Colon (tissue), 2 donors: ENCODE results near the gene NFIX.

ENCODE experiments used
- FAIRE-seq: peaks from 2 replicates; lab custom pipeline; 2012; peaks lifted over from hg19 to GRCh38; lab: Jason Lieb, UNC
- donor health status: control.
- donor health status: control.

Gene NFIX

DNA sequence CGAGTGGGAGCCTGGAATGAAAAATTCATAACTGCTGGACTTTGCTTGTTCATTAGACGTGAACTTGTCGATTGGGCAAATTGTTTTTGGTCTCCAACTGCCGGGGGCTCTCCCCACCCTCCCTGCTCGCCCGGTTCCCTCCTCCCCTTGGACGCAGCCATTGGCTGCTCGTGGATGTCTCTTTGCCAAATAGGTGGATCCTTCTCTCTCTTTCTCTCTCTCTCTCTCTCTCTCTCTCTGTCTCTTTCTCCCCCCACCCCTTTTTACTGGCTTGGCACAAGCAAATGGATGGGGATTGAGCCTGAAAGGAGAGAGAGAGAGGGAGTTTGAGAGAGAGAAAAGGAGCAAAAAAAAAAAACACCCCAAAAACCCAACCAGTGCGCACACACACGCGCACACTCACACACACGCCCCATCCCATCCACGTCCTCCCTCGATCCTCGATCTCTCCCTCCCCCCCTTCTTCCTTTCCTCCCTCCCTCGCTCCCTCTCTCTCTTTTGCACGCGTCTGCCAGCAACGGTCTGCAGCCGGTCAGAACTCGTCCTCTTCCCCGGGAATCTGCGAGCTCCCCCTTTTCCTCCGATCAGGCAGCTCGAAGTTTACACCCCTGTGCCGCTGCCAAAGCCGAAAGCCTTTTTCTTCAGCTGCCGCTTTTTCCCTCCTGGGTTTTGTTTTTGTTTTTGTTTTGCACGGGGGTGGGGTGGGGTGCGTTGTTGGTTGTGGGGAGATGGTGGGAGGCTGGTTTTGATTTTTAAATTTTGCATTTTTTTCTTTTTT lies 27.8 kb downstream of the NFIX start:
- FAIRE-seq: no peak

DNA sequence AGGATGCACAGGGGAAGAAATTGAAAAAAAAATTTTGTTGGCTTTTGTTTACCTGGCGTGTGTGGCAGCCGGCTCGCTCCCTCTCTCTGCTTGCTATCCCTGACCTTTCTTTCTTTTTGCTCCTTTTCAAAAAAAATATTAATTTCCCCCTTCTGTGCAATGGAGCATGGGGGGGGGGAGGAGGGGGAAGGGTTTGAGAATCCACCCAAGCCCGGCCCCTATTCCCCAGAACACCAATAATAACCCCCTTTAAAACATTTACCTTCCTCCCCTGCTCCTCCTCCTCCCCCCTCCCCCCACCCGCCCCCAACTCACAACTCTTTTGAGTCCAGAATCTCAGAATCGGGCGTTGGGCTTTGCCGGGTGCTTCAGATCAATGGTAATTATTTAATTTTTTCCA lies 28.4 kb downstream of the NFIX start:
- FAIRE-seq: no peak

DNA sequence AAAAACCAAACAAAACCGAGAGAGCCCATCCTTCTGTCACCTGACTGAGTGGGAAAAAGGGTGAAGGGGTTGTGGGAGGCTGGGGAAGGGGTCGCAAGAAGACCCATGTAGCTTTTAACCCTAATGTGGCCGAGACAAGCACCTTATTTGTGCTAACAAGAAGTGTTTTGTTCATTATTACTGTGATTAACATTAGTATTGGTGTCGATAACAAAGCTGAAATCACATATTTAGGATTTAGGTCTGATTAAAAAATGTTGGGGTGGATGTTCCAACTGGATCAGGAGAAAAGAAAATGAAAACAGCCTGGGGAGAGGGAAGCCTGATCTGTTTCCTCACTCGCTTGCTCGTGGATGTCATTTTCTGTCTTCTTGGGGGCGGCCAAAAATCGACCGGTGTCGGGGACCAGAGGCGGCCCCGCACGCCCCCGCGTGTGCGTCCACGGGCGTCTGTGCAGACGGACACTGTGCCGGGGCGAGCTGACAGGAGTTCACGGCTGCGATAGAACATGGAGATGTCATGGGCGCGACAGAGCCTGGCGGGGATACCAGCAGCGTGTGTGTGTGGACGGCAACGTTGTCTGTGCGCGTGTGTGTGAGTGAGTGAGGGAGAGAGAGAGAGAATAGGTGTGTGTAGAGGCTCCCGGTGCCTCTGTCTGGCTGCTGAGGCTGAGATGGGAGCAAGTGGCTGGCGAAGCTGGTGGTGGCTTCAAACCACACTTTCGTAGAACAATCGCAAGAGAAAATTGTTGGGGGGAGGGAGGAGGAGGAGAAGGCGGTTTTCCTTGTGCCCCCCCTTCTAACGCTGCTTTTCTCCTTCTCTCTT lies 29.1 kb downstream of the NFIX start:
- no peak for FAIRE-seq

DNA sequence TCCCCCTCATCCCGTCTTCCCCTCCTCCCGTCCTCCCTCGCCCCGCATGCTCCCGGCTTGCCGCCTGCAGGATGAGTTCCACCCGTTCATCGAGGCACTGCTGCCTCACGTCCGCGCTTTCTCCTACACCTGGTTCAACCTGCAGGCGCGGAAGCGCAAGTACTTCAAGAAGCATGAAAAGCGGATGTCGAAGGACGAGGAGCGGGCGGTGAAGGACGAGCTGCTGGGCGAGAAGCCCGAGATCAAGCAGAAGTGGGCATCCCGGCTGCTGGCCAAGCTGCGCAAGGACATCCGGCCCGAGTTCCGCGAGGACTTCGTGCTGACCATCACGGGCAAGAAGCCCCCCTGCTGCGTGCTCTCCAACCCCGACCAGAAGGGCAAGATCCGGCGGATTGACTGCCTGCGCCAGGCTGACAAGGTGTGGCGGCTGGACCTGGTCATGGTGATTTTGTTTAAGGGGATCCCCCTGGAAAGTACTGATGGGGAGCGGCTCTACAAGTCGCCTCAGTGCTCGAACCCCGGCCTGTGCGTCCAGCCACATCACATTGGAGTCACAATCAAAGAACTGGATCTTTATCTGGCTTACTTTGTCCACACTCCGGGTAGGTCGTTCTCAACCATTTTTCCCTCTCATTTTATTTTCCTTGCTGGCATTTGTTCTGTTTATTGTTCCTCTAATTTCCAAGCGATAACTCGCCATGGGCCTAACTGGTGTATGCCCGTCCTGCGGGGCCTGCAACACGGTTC lies 29.8 kb downstream of the NFIX start:
- FAIRE-seq: no peak

DNA sequence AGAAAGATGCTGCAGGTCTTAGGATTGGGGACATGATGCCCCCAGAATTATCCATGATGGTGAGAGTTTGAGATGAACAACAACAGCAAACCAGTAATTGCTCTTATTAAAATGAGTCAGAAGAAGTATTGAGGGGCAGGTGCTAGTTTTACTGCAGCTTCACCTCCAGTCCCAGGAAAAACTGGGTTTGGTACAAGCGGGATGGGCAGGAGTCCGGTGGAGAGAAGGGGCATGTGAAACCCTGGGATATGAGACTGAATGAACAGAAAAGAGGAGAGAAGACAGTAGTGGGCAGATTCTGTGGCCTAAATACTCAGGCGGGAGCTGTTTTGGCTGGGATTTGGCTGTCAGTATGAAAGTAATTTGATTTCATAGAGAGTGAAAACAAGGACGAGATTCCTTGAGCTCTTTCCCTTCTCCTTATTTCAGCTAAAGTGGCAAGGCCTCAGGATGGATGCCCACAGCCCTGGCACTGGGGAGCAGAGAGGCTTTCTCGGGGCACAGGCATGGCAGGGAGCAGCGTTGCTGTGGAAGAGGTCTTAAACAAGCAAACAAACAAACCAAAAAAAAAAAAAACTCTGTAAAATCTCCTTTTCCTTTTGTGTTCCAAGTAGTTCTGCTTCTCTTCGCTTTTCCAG lies 30.7 kb downstream of the NFIX start:
- FAIRE-seq: no peak

DNA sequence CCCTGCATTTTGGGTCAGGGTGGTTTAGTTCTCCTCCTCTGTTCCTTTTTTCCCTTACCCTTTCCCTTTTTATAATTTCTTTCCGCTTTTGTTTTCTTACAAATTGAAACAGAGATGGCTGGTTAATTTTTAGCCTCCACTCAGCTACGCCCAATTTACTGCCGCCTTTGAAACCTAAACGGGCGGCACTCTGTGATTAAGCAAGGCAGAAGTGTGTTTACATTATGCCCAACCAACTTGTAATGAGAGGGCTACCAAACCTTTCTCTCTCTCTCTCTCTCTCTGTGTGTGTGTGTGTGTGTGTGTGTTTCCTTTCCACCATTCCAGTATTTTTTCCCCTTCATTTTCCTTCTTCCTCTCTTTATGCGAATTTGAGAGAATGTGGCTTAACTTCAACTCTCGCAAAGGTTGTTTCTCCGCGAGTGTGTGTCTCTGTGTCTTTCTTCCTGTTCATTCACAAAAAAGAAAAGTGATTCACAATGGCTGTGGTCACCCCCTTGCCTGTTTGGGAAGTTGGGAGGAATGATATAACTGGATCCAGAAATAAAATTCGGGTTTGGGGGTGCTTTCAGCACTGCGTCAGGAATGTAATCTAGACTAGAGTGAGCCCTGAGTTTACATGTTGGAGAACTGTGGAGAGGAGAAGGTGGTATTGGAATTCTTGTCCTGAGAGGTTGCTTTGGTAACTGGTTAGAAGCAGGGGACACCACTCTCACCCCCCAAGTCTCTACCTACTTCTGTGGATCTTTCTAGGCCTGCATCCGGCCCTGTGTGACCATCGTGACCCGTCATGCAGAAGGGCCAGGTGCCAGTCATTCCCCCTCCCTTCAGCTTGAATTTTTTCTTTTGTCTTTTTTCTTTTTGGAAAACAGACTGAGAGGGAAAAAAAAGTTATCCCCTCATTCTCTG lies 31.4 kb downstream of the NFIX start:
- peak; percentile 14 for FAIRE-seq

DNA sequence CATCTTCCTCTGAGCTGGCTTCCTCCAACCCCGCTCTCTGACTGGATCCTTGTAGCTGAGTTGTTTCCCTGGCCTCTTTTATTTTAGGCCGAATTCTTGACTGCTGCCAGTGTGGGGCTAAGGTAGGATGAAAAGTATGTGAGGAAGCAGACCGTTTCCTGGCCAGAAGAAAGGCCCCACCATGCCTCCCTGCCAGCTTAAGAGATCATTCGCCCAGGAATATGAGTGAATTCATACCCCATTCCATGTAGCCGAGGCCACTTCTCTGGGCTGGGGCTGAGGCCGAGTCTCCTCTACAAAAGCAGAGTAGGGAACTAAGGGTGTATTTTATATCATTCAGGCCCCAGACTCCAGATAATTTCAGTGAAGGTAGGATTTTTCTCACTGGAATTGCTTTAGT lies 32.3 kb downstream of the NFIX start:
- no peak for FAIRE-seq

DNA sequence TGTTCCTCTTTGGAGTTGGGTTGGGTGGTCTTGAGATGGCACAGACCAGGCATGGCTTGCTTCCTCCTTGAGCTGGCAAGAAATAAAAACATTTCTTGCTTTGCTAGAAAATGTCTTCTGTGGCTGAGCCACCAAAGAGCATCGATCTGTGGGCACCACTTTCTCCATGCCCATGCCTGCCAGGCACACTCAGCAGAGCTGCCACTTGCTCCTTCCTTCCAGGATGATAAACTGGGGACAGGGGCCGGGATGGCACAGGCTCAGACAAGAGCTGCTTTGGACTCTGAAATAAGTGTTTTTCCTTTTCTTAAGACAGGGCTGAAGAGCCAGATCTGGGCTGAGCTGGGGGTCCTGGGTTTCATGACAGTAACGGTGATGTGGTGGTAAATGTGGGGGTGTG lies 32.8 kb downstream of the NFIX start:
- FAIRE-seq: no peak

DNA sequence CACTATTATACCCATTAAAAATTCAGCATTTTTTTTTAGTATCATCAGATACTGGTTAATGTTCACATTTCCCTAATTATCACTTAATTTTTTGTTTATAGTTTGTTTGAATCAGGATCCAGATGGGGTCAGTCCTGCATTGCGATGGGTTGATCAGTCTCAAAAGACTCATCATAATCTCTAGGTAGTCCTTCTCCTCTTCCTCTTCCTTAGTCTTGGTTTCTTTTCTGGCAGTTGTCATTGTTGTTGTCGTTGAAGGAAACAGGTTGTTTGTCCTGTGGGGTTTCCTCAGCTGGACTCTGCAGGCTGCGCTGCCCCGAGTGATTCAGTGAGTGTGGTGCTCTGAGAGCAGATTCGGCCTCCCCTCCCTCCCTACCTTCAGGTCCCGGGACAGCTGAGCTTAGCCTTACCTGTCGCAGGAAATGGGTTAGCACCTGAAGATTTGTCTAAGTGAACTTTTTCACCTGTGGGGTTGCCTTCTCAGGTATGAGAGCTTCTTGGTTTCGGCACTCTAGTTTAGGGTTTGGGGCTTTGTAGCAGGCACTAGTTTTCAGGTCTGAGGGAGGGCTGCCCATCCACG lies 34.1 kb downstream of the NFIX start:
- FAIRE-seq: no peak

DNA sequence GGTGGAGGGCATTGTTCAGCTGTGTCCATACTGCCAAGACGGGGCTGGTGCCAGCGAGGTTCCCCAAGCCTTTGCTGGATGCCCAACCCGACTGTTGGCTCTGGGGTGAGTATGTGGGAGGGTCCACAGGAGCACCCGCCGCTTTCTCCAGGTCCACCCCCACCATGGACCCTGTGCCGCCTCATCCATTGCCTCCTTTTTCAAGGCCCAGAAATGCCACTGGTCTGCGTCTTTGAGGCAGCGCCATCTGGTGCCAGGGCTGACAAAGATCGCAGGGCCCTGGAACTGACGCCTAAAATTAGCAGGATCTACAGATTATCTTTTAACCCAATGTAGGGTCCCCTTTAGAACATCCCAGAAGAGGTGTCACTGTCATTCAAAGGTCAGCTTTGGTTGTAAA lies 34.6 kb downstream of the NFIX start:
- no peak for FAIRE-seq

DNA sequence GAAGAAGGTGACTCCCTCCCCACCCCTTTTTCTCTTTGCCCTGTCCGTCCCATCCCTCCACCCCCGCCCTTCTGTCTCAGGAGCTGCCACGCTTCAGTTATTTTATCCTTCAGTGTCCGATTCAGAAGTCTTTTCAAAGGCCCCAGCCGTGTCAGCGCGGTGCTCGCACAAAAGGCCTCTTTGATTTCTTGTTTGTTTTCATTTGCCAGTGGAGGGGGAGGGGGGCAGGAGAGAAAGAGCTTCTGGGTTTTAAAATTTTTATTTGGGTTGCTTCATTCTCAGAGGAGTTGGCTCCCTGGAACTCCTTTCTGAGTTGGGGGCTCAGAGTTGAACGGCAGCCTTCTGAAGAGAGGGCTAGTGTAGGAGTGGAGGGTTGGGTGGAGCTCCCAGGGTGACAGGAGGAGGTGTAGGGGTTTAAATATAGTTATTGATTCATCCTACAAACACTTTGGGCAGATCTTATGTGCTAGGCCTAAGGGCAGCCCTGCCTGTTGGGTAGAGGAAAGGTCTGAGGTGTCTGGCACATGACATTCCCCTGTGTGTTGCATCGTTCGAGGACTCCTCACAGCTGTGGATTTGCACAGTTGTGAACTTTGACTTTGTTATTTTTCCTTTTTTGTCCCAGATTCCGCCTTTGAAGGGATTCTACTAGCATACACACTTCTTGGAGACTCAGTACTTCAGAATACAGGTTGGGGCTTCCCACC lies 36.8 kb downstream of the NFIX start:
- no peak for FAIRE-seq

DNA sequence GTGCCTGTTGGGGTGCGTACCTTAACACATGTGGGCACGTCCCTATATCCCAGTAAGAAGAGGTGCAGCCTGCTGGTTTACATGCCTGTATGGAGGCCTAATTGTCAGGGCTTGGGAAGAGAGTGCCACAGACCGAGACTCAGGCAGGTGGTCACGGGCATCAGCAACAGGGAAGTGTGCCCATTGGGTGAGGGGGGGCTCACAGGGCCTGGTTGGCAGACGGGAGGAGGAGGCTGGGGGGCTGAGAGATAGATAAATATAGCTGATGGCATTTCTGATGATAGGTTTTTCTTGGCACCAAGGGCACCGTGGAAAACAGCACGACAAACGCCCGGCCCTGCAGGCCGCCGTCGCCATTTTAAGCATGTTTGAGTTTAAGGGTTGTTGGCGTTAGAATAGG lies 37.6 kb downstream of the NFIX start:
- no peak for FAIRE-seq

DNA sequence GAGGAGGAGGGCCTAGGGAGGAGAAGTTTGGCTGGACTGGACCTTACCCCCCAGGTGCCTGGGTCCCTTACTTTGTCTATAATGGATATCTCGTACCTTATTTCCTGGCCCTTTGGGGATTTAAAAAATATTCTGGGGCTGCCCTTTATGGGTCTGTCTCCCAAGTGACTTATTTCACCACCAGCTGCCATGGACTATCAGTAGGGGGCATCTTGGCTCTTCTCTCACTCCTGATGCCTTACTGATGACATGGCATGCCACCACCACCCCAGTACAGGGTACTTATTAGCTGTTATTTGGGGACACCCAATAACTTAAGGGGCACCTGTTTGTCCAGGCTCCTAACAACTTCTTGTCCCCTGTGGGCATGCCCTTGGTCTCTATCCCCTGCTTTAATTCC lies 38.0 kb downstream of the NFIX start:
- FAIRE-seq: no peak

DNA sequence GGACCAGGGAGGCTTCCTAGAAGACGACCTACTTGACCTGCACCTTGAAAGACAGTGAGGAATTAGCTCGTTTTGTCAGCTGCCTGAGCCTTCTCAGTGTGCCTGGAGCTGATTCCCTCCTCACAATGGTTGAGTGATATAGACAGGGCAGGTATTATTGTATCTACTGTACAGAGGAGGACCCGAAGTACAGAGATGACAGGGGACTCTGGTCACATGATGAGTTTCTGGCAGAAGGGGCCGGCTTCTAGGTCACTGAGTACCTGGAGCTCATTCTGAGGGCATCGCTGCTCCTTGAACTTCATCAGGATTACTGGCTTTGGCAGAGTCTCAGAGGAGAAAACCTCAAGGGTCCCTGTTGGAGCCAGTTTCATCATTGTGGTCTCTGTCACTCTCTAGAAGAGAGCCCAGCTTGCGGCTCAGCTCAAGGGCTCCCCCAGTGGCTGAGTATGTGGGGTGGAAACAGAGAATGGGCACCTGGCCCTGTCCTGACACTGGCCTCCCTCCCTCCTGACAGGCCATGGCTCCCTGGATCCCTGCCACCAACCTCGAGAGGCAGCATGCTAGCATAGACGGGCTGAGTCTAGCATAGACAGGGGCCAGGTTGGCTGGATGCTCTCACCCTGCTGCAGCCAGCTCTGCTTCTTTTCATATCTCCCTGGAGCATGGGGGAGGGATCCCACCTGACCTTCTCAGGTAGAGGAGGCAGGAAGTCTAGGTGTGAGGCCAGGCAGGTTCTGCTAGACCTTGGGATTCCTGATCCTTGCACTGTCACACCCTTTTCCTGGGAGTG lies 38.7 kb downstream of the NFIX start:
- no peak for FAIRE-seq

DNA sequence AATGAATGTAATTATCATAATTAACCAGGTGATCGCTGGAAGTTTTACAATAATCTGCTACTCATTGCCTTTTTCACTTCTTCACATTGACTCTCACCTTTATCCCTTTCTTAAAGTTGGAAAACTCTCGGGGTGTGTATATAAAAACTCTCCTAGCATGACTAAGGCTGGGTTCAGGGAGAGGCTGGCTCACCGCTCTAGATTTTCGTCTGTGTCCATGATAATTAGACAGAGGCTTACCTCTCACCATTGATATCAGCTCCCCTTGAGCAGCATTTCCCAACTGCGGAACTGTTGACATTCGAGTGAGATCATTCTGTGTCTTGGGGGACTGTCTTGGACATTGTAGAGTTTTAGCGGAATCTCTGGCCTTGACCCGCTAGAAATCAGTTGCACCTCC lies 39.4 kb downstream of the NFIX start:
- FAIRE-seq: no peak

DNA sequence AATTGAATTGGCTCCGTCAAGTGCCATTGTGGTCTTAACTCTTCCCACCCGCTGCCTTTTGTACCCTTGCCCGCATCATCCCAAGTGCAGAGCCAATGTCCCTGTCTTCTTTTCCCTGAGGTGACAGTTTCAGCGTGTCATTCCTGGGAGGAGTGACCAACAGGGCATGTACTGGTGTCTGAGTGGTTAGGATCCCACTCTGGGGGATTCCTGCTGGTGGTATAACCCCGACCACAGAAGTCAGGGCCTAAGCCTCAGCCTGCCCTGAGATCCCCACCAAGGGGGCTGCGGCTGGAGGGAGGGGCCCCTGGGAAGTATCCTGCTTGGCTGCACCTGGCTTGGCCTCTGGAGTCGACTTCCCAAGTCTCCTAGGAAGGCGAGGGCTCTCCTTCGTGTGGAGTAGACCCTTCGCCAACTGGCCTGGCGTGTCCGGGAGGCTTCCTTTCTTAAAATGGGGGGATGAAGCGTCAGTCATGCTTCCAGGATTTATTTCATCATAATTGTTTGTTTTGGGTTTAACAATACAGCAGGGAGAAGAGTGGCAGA lies 40.6 kb downstream of the NFIX start:
- no peak for FAIRE-seq

DNA sequence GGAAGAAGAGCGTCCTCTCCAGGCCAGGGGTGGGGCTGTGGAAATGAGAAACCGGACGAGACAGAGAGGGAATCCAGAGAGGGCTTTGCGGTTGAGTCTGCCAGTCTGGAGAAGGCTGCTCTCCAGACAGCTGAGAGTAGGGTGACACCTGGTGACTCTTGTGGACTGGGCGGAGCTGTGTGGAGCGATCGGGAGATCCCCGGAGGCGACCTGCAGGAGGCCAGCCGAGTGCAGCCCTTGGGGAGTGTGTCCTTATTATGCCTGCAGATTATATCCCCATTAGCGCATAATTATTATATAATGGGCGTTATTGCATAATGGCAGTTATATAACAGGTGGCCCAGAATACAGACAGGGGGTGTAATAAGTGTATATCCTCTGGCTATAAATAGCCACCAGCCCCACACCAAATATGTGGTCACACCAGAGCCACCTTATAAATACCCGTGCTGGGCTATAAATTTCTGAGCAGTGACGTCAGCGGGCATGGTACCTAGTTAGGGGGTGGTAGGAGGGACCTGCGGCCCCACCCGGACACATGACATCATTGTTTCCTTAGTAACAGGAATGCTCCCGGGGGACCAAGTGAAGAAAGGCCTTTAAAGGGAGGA lies 41.2 kb downstream of the NFIX start:
- no peak for FAIRE-seq

DNA sequence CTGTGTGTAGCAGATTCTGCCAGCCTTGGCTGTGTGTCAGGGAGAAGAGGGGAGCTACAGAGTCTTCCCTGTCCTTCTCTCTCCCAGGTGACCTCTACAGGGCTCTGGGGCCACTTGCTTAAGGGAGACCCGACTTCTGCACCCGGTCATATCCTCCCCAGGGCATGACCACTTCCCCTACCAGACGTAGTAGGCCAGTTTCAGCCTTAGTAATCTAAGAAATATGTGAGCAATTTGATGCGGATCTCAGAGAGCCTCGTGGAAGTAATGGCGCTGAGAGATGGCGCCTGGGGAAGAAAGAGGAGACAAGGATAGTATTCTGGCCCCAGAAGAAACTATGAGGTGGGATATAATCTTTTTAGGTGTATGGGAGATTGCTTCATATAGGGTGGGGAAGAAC lies 41.9 kb downstream of the NFIX start:
- no peak for FAIRE-seq

DNA sequence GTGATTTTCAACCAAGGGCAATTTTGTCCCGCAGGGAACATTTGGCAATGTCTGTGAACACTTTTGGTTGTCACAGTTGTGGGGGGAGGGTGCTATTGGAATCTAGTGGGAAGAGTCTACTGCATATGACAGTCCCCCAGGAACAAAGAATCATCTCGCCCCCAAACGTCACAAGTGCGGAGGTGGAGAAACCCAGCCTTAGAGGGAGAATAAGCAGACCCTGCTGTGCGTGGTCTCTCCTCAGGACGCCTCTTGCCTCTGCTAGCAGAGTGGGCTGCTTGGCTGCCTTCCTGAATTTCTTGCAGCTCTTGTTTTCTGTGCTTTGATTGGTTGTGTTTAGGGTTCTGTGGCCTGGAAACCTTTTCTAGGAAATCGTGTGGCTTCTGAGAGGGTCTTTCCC lies 42.5 kb downstream of the NFIX start:
- no peak for FAIRE-seq
